Stomach smooth muscle (tissue), 2 donors: ENCODE results near the gene MAML3.

Source experiments
- H3K27ac ChIP-seq: one replicate; pipeline ENCODE4 v1.7.0; 2013; ENCODE audit warnings: mild to moderate bottlenecking, low read length, inconsistent platforms
- H3K27me3 ChIP-seq, 2 donors: one replicate each; pipeline ENCODE4 v1.7.0; 2013; ENCODE audit warnings: low read length in 2 of 2; ENCODE audit not compliant: insufficient read depth in 2 of 2, control insufficient read depth in 1 of 2
- H3K36me3 ChIP-seq, 2 donors: one replicate each; pipeline ENCODE4 v1.7.0; 2013; ENCODE audit warnings: low read length in 2 of 2; ENCODE audit not compliant: control insufficient read depth in 2 of 2, insufficient read depth in 2 of 2
- H3K4me1 ChIP-seq: one replicate; pipeline ENCODE4 v1.7.0; 2013; ENCODE audit warnings: low read length; ENCODE audit not compliant: control insufficient read depth, insufficient read depth
- H3K4me3 ChIP-seq, 2 donors: one replicate each; pipeline ENCODE4 v1.7.0; 2013; ENCODE audit warnings: low read length in 2 of 2
- H3K9ac ChIP-seq, 2 donors: one replicate each; pipeline ENCODE4 v1.7.0; 2013; ENCODE audit warnings: low read length in 2 of 2, mild to moderate bottlenecking in 1 of 2
- H3K9me3 ChIP-seq, 2 donors: one replicate each; pipeline ENCODE4 v1.7.0; 2013; ENCODE audit warnings: low read length in 2 of 2; ENCODE audit not compliant: control insufficient read depth in 2 of 2
- donor health status: healthy.
- donor health status: Pancreatic carcinoma.

The MAML3 gene

GRCh38 chr4:139669335-139669734 is 484.6 kb downstream of the MAML3 start:
- Histone ChIP-seq H3K36me3 (no peaks in the 10 kb centered on the region), H3K9me3 (no peaks in the 10 kb centered on the region), H3K9ac (no peak overlapping the region), H3K27me3 (no peaks in the 10 kb centered on the region), H3K4me1 (peaks cover 19% of the 10 kb centered on the region), H3K4me3 (no peak overlapping the region), H3K27ac (no peak overlapping the region)

- peaks cover 19% of the 10 kb centered on the region for H3K4me1 ChIP-seq
- H3K9ac ChIP-seq: no peak overlapping the region
- no peak overlapping the region for H3K4me3 ChIP-seq
- H3K9me3 ChIP-seq: no peaks in the 10 kb centered on the region
- no peaks in the 10 kb centered on the region for H3K36me3 ChIP-seq
- no peaks in the 10 kb centered on the region for H3K27me3 ChIP-seq
- H3K27ac ChIP-seq: no peak overlapping the region
Measured at GRCh38 chr4:139668658-139669201, 485.3 kb downstream of the MAML3 start.

- Histone ChIP-seq H3K4me3 (no peak overlapping the region), H3K9ac (no peak overlapping the region), H3K9me3 (no peaks in the 10 kb centered on the region), H3K4me1 (peaks cover 19% of the 10 kb centered on the region), H3K27ac (no peak overlapping the region), H3K27me3 (no peaks in the 10 kb centered on the region), H3K36me3 (no peaks in the 10 kb centered on the region)
Measured at GRCh38 chr4:139668036-139668435, 485.9 kb downstream of the MAML3 start.
